ENCODE measurements around the gene MTUS2. TPM values are rescaled to one million over a fixed set of nuclear protein-coding genes. Genes with fewer than 3 reads are reported as not detected.
A peak's percentile ranks its signal among the peaks of the same experiment; 100 is the strongest.

The MTUS2 gene
- total and polyA plus RNA-seq, 10 of the 15 experiments (the other 5 are each of a cell fraction or from before 2014, with no cell fraction given), result under 0.01 to 0.05 (median 0.02) TPM; not detected in 6

GRCh38 chr13:29129616-29130015 lies 309.5 kb downstream of the MTUS2 start (continued):
- TF ChIP-seq ZNF687 (IDR thresholded peaks at IDR 0.05) (no peak), BCL3 (IDR thresholded peaks at IDR 0.05; ENCODE audit: borderline replicate concordance, insufficient read depth, low read depth, low read length, poor library complexity, severe bottlenecking) (peak; percentile 12), CBX3 (IDR thresholded peaks at IDR 0.05; ENCODE audit: borderline replicate concordance, low read depth) (no peak), TARDBP (IDR thresholded peaks at IDR 0.05; ENCODE audit: borderline replicate concordance) (no peak)

- H3K27ac ChIP-seq (ENCODE audit: control insufficient read depth, insufficient read depth), result no peak overlapping the region
- no peaks in the 10 kb centered on the region for H3K36me3 ChIP-seq (ENCODE audit: control insufficient read depth in 2 of 2, insufficient read depth in 2 of 2, low read length in 1 of 2)
- H2AFZ ChIP-seq (ENCODE audit: control insufficient read depth, low read depth, low read length), result no peak overlapping the region
- intact Hi-C loops (cut with micrococcal nuclease; ENCODE audit: unreplicated experiment) (no loop called here), in situ Hi-C loops (cut with MboI) (no loop called here)
- ChIA-PET RAD21 (ENCODE audit: unreplicated experiment) (no interaction called here), POLR2A (no interaction called here), SMC1A (ENCODE audit: uncharacterized antibody, unreplicated experiment) (no interaction called here), CTCF (no interaction called here)
- H3K4me1 ChIP-seq (ENCODE audit: control insufficient read depth, insufficient read depth, low read length), result peaks cover 12% of the 10 kb centered on the region
- WGBS (ENCODE audit: insufficient coverage, insufficient replicate concordance, low lambda C conversion rate, missing lambda C conversion rate), result 27% methylated on average over 1 of the region's 1 CpG
- ATAC-seq (no peak), FAIRE-seq (no peak), DNase-seq (ENCODE audit: low read depth, low spot score) (no peak)
- H3K27me3 ChIP-seq (replicated peaks in 1 of 2; ENCODE audit: control insufficient read depth in 2 of 2, insufficient read depth in 2 of 2, low read length in 1 of 2), result no peaks in the 10 kb centered on the region
- H3K4me2 ChIP-seq (ENCODE audit: control insufficient read depth, insufficient read depth), result no peak overlapping the region
- no peak overlapping the region for H3K4me3 ChIP-seq
- no peaks in the 10 kb centered on the region for H4K20me1 ChIP-seq (ENCODE audit: control insufficient read depth, insufficient read depth)
- H3K79me2 ChIP-seq (ENCODE audit: control insufficient read depth, insufficient read depth, low read length), result no peaks in the 10 kb centered on the region
- BruUV-seq (replicated peaks), result no TSS peak
- no peaks in the 10 kb centered on the region; the same call in 2 of the 3 replicates for H3K9me3 ChIP-seq (replicated peaks; ENCODE audit: control insufficient read depth, insufficient read depth, low read length)
- H3K9ac ChIP-seq (ENCODE audit: control insufficient read depth, insufficient read depth, low read length), result no peak overlapping the region
- no peak for TF ChIP-seq SRF (IDR thresholded peaks at IDR 0.05; ENCODE audit: low read depth in 2 of 2, low read length in 2 of 2)
- TF ChIP-seq TBL1XR1 (IDR thresholded peaks at IDR 0.05; ENCODE audit: low read depth, low read length), result no peak
- no peak for TF ChIP-seq NKRF (conservative IDR thresholded peaks at IDR 0.05)
- no peak for TF ChIP-seq PML (IDR thresholded peaks at IDR 0.05; ENCODE audit: low read length)
- no peak for TF ChIP-seq TARDBP (IDR thresholded peaks at IDR 0.05; ENCODE audit: borderline replicate concordance)
- no peak for TF ChIP-seq BHLHE40 (IDR thresholded peaks at IDR 0.05; ENCODE audit: borderline replicate concordance in 1 of 2, low read depth in 2 of 2, low read length in 1 of 2)
- no peak for TF ChIP-seq HDGF (IDR thresholded peaks at IDR 0.05)
- no peak for TF ChIP-seq POU2F2 (IDR thresholded peaks at IDR 0.05; ENCODE audit: borderline replicate concordance, low read depth, low read length)
- no peak for TF ChIP-seq ZBTB4 (CRISPR knock-in tag; IDR thresholded peaks at IDR 0.05)
Measured at GRCh38 chr13:29131159-29131558, 311.0 kb downstream of the MTUS2 start.
